ENCODE data around the gene ITPR2.
A peak's percentile ranks its signal among the peaks of the same experiment; 100 is the strongest.

ITPR2 gene

DNA sequence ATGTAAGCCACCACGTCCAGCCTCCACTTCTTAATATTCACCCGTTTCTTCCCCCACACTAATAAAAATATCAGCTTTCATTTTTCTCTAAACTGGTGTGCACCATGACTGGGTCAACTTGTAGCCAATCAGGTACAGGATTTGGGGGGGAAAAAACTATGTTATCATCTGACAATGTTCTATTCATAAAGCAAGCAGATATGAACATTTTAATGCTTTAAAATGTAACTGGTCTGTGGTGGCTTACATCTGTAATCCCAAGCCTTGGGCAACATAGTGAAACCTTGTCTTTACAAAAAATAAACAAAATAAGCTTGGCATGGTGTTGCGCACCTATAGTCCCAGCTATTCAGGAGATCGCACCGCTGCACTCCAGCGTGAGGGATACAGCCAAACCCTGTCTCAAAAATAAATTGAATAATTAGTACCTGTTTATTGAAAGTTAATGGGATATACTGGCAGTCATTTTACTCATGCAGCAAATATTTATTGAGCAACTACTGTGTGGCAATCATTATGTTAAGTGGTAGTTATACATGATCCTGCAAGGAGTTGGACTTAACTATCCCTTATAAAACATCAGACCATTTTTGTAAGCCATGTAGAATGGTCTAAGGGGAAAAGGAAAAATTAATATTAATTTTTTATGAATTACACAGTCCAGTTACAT lies 15.3 kb upstream of the ITPR2 start:
- TF ChIP-seq, protein P1, sequence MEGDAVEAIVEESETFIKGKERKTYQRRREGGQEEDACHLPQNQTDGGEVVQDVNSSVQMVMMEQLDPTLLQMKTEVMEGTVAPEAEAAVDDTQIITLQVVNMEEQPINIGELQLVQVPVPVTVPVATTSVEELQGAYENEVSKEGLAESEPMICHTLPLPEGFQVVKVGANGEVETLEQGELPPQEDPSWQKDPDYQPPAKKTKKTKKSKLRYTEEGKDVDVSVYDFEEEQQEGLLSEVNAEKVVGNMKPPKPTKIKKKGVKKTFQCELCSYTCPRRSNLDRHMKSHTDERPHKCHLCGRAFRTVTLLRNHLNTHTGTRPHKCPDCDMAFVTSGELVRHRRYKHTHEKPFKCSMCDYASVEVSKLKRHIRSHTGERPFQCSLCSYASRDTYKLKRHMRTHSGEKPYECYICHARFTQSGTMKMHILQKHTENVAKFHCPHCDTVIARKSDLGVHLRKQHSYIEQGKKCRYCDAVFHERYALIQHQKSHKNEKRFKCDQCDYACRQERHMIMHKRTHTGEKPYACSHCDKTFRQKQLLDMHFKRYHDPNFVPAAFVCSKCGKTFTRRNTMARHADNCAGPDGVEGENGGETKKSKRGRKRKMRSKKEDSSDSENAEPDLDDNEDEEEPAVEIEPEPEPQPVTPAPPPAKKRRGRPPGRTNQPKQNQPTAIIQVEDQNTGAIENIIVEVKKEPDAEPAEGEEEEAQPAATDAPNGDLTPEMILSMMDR (IDR thresholded peaks at IDR 0.05; ENCODE audit: low read depth, low read length, missing control alignments) = no peak
- DNase-seq (ENCODE audit: low read depth) = no peak
- no peak overlapping the region for H3K4me3 ChIP-seq (ENCODE audit: low read depth, low read length)

DNA sequence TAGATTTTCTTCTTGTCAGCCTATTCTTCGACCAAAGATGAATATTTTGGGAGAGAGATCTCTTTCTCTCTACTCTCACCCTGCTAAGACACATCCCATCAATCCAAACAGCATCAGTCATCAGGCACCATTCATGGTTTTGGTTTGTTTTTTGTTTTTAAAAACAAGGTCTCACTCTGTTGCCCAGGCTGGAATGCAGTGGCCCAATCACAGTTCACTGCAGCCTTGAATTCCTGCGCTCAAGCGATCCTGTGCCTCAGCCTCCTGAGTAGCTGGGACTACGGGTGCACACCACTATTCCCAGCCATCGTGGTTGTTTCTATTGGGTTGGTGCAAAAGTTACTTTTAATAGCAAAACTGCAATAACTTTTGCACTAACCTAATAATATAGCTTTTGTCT lies 14.4 kb upstream of the ITPR2 start:
- no peak for DNase-seq (ENCODE audit: low read depth)
- no peak overlapping the region for H3K4me3 ChIP-seq (ENCODE audit: low read depth, low read length)
- TF ChIP-seq, protein P1 (IDR thresholded peaks at IDR 0.05; ENCODE audit: low read depth, low read length, missing control alignments) = no peak

DNA sequence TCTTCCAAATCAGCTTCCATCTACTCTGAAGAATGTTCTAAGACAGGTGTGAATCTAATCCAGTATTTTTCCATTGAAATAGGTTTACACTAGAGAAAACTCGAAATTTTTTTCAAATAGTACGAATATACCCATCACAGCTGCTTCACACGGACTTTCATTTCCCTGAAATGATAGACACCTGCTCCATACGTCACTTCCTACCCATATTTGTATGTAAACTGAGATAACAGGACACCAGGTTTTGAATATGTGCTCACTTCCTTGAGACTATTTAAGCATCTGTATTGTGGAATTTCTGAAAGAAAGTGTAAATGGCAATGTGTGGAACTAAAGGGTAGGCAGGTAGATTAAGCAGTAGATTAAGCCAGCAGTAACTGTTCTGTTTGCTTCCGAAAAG lies 13.4 kb upstream of the ITPR2 start:
- no peak for DNase-seq (ENCODE audit: low read depth)
- TF ChIP-seq, protein P1 (IDR thresholded peaks at IDR 0.05; ENCODE audit: low read depth, low read length, missing control alignments) = no peak
- no peak overlapping the region for H3K4me3 ChIP-seq (ENCODE audit: low read depth, low read length)

DNA sequence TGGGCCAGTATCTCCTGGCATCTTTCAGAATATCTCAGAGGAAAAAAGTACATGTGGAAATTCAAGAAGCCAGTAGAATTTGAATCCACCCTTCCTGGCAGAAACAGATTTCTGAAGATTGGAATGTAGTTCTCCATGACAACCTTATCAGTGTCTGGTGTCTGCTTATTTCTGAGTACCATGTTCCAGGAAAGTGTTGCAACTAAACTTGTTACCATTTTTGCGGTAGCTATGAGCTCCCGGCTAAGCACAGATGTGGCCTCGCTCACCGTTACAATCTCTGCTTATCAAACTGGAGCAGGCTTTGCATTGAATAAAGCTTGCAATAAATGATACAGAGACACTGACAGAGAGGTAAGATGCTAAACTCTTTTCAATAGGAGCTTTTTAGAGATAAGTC lies 13.0 kb upstream of the ITPR2 start:
- TF ChIP-seq, protein P1 (IDR thresholded peaks at IDR 0.05; ENCODE audit: low read depth, low read length, missing control alignments) = no peak
- no peak overlapping the region for H3K4me3 ChIP-seq (ENCODE audit: low read depth, low read length)
- DNase-seq (ENCODE audit: low read depth) = no peak

DNA sequence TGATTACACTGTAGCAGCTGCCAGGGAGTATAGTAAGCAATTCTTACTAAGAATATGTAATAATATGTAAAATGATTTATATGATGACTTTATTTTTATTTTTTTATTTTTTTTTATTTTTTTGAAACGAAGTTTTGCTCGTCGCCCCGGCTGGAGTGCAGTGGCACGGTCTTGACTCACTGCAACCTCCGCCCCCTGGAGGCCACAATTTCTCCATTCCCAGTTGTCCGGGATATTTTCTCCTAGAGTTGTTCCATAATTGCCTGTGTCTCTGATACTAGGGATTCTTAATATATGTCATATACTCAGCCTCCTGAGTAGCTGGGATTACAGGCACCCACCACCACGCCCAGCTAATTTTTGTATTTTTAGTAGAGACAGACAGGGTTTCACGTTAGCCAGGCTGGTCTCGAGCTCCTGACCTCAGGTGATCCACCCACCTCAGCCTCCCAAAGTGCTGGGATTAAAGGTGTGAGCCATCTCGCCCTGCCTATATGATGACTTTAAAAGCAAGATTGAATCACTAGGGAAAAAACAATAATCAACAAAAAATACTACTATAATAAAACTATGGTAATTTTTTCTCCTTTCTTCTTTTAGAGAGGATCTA lies 12.2 kb upstream of the ITPR2 start:
- TF ChIP-seq, protein P1 (IDR thresholded peaks at IDR 0.05; ENCODE audit: low read depth, low read length, missing control alignments) = peak; percentile 25
- H3K4me3 ChIP-seq (ENCODE audit: low read depth, low read length) = no peak overlapping the region
- no peak for DNase-seq (ENCODE audit: low read depth)

DNA sequence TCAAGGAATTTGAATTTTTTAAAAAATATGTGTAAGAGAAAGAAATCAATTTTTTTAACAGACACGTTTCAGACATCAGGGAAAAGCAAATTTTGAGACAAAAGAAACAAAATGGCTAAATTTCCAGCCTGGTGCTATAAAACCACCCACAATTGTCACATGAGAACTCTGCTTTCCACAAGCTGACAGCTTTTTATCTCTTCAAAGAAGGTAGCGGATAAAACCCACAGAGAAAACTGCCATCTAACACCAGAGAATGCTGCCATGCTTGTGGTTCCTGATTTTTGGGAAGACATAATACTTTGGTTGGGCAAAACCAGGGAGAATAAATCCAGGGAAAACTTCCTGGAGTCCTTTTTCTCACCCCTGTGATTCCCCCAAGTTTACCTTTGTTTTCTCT lies 10.3 kb upstream of the ITPR2 start:
- TF ChIP-seq, protein P1 (IDR thresholded peaks at IDR 0.05; ENCODE audit: low read depth, low read length, missing control alignments) = no peak
- no peak for DNase-seq (ENCODE audit: low read depth)
- H3K4me3 ChIP-seq (ENCODE audit: low read depth, low read length) = no peak overlapping the region

DNA sequence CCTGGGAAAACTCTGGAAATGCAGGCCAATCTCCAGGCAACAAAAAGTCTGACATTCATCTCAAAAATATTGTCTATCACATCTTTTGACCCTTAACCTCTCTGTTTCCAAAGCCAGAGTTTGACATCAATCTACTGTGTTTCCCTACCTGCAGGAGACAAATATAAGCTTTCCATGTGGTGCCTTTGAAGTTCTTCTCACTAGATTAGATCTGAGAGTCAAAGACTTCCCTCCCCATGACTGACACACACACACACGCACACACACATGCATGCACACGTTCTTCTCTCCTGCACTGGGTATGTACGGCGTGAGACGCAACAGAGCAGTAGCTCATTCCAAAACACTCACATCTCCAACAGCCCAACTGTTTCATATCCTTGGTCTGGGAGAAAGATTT lies 8.1 kb upstream of the ITPR2 start:
- TF ChIP-seq, protein P1 (IDR thresholded peaks at IDR 0.05; ENCODE audit: low read depth, low read length, missing control alignments) = no peak
- no peak for DNase-seq (ENCODE audit: low read depth)
- H3K4me3 ChIP-seq (ENCODE audit: low read depth, low read length) = no peak overlapping the region
